Motor neuron (in vitro differentiated cells): ENCODE results near the gene SND1. TPM values are rescaled to one million over a fixed set of nuclear protein-coding genes. Genes with fewer than 3 reads are reported as not detected.

ENCODE experiments used
- total RNA-seq, 8 experiments: library from RNA; unstranded; fragments of 300-600 nt; gene quantifications; 2 replicates each; pipeline versions ENCODE4 v1.2.3 to v1.2.4, GENCODE V29; 2022

The SND1 gene
- total RNA-seq, 8 experiments from 2014 or later: 125 to 296 (median 182) TPM

Other genes starting within 250 kb of the SND1 start
- gene GCC1, start 66.6 kb upstream of the SND1 start, total RNA-seq: 10 to 100 TPM; 11.1 to 18.5 (median 14.0) TPM
- gene ARF5, start 63.8 kb upstream of the SND1 start, total RNA-seq: 100 to 1,000 TPM in 6 of 8 experiments, 10 to 100 TPM in 2; 64.6 to 164 (median 147) TPM
- 1 to 10 TPM in 2 of 8 experiments, under 1 TPM in 5, not detected in 1; 0.20 to 2.4 (median 0.71) TPM for gene FSCN3, start 58.5 kb upstream of the SND1 start, total RNA-seq
- gene PAX4, start 34.1 kb upstream of the SND1 start, total RNA-seq: under 1 TPM in 2 of 8 experiments, not detected in 6; 0.21 to 0.33 TPM